Left colon (tissue), 2 donors: ENCODE measurements around the gene ARID5A. TPM values are rescaled to one million over a fixed set of nuclear protein-coding genes. Genes with fewer than 3 reads are reported as not detected.

ENCODE experiments used
- ATAC-seq: fragments of 200-7000 bp; cut with Tn5 transposase; one replicate; pipeline ENCODE4 v1.9.1; 2020; ENCODE audit warnings: mild to moderate bottlenecking, moderate library complexity
- DNase-seq, 2 donors: peaks; one replicate each; pipeline ENCODE4 v3.0.0-alpha.2; 2020
- intact Hi-C, 2 donors: fragments of 100-400 bp; cut with DNase I in 1 of 2; cut with micrococcal nuclease in 1 of 2; formaldehyde crosslinking; loops; one replicate each; pipeline versions ENCODE4 v1.11.2 to v1.14.0; 2022; cut with DNase I, micrococcal nuclease
- total RNA-seq, 2 donors: library from RNA; stranded (reverse); fragmentation: NEBNext Ultra II Directional; extraction: Animal tissue kit (Norgen Biotek cat#: 25700); gene quantifications; one replicate each; pipeline ENCODE4 v1.2.1, GENCODE V29; 2021
- donor health status: DM: no; HTN: no; CAD: no.
- donor health status: DM: yes; HTN: yes; CAD: no.

The ARID5A gene
- total RNA-seq, 2 donors from 2014 or later, result 5.6 to 13.7 TPM

GRCh38 chr2:96505231-96505889, 31.2 kb upstream of the ARID5A start, which contains the start of gene NEURL3:
Gene NEURL3, minus strand, starts transcription at chr2:96505357. Its CDS starts 71 bp downstream, at chr2:96505286.
- intact Hi-C loops, result loop anchor here (5.0 to 10.0 kb wide), 2 partner anchors 91 to 98 kb away; no protein-coding TSS in a partner anchor
- peak in 1 of 2 donors; percentile 72 for DNase-seq
- peak; percentile 69 for ATAC-seq

DNA sequence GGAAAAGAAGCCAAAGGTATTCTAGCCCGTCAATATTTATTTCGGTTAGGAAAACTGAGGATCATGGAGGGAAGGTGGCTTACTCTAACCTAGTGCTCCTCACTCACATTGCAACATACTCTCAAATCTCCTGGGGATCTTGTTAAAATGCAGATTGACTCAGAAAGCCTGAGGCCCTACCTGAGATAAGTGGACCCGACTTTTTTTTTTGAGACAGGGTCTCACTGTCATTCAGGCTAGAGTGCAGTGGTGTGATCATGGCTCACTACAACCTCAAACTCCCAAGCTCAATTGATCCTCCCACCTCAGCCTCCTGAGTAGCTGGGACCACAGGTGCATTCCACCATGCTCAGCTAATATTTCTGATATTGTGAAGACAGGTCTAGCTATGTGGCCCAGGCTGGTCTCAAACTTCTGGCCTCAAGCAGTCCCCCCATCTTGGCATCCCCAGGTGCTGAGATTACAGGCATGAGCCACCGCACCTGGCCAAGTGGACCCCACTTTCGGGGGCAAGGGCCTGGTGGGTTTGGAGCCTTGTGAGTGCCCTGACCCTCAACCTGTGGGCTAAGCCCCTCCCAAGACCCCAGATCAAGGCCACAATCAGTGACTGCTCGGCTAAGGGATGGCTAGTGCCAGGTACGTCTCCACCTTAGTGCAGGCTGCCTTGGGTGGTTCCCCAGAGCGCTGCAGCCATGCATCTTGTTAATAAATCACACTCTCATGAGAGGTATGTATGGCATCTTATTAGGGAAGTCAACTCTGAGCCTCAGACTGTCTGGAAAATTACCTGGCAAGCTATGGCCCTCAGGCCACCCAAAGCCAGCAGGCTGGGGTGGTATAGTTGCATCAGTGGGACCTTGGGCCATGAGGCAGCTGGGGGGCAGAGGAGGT, 30.3 kb upstream of the ARID5A start:
- intact Hi-C loops, result loop anchor here (5.0 to 10.0 kb wide), 2 partner anchors 91 to 99 kb away; no protein-coding TSS in a partner anchor
- DNase-seq (peak in 1 of 2 donors; percentile 25), ATAC-seq (no peak)

DNA sequence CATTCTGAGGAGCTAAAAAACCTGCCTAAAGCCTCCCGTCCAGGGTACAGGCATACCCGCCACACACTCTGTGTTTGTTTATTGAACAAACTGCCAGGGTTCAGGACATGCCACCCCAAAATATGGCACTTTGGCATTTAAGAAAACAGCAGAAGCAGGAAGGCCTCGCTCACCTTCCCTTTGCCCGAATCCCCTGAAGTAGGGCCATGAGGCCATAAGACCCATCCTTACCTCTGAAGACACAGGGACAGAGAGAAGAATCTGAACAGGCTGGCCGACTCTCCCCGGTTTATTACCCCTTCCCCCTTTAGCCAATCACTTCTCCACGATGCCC, 29.7 kb upstream of the ARID5A start:
- intact Hi-C loops, result loop anchor here (5.0 to 10.0 kb wide), 2 partner anchors 92 to 100 kb away; no protein-coding TSS in a partner anchor
- ATAC-seq (no peak), DNase-seq (no peak)

- intact Hi-C loops, result loop anchor here (5.0 to 10.0 kb wide), 2 partner anchors 93 to 101 kb away; no protein-coding TSS in a partner anchor
- DNase-seq (peak; percentile 61 to 88), ATAC-seq (peak; percentile 65)
These were observed 28.5 kb upstream of the ARID5A start for GRCh38 chr2:96507957-96508520.

DNA sequence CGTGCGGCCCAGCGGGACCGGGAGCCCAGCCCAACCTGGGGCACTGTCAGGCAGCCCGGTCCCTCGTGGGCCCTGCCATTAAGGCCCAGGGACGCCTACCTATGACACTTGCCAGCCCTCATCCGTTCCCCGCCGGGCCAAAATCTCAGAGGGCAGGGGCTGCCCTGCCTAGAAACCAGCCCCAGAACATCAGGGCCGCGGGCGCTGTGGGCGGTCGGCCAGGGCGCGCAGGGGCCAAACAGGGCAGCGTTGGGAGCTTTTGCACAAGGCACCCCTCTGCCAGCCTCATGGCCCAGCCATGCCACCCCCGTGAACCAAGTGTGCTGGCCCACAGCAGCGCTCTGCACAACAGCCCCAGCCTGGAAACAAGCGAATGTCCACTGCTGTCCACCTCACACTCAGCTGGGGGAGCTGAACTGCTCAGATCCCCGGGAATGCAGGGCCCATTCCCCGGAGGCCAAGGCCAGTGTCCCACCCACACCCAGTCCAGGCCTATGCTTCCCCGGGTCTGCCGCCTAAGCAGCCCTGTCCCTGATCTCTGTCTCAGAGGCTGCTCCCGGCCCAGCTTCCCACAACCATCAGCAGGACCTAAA, 27.9 kb upstream of the ARID5A start:
- ATAC-seq (no peak), DNase-seq (no peak)
- intact Hi-C loops, result loop anchor here (5.0 to 10.0 kb wide), 2 partner anchors 94 to 101 kb away; no protein-coding TSS in a partner anchor

- ATAC-seq, result peak; percentile 78
- intact Hi-C loops, result loop anchor here (5.0 to 10.0 kb wide), 2 partner anchors 94 to 102 kb away; no protein-coding TSS in a partner anchor
- DNase-seq, result peak; percentile 82 to 91
These were observed 27.3 kb upstream of the ARID5A start for GRCh38 chr2:96509114-96509846.

GRCh38 chr2:96509847-96510230, 26.7 kb upstream of the ARID5A start:
- intact Hi-C loops, result loop anchor here (5.0 to 10.0 kb wide), 2 partner anchors 95 to 103 kb away; no protein-coding TSS in a partner anchor
- ATAC-seq, result no peak
- no peak for DNase-seq

- intact Hi-C loops, result no loop called here
- no peak for DNase-seq
- ATAC-seq, result no peak
These were observed 25.5 kb upstream of the ARID5A start for GRCh38 chr2:96510931-96511595.

DNA sequence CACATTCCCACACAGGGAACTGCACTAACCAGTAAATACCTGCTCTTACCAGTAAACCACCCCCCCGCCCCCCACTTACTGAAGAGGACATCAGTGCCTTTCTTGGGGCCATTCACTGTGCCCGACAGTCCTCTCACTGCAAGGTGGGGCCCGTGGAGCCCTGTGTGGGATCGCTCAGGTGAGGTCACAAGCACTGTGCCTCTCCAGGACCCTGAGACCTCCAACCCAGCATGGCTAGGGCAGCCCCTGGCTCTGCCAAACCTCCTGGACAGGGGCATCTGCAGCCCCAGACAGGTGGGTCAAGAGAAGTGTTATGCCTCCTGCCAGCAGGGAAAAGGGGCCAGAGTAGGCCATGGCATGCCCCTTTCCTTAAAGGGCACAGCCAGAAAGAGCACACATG, 24.7 kb upstream of the ARID5A start:
- no peak for ATAC-seq
- intact Hi-C loops, result no loop called here
- DNase-seq, result no peak

GRCh38 chr2:96512341-96512740, 24.2 kb upstream of the ARID5A start:
- DNase-seq (no peak), ATAC-seq (no peak)
- intact Hi-C loops, result no loop called here

DNA sequence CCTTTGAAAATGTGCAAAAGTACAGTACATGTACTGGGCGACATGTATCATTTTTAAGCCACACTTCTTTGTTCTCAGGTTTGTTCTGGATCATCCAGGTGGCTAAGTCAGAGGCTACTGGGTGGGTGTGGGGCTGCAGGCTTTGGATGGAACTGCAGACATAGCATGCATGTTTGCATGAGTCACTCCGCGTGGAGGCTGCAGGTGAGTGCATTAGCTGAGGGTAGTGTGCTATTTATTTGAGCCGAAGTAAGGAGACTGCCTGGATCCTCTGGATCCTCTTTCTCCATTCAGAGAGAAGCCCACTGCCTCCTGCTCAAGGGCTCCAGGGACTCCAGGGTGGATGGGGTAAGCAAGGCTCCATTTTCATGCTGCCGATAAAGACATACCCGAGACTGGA, 22.0 kb upstream of the ARID5A start:
- no peak for DNase-seq
- ATAC-seq, result no peak
- intact Hi-C loops, result no loop called here

DNA sequence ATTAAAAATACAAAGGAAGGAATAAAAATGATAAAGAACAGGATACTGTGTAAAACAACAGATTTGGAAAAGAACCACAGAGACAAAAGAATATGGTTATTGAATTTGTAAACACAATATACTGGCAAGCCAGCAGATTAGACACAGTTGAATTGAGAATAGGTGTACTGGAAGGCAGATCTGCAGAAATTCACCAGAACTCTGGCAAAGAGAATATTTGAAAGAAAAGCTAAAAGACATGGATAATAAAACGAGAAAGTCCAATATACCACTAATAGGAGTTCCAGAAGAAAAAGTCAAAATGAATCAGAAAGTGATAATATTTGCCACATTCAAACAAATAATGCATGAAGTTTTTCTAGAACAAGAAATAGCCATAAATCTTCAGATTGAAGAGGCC, 19.5 kb upstream of the ARID5A start:
- intact Hi-C loops, result no loop called here

DNA sequence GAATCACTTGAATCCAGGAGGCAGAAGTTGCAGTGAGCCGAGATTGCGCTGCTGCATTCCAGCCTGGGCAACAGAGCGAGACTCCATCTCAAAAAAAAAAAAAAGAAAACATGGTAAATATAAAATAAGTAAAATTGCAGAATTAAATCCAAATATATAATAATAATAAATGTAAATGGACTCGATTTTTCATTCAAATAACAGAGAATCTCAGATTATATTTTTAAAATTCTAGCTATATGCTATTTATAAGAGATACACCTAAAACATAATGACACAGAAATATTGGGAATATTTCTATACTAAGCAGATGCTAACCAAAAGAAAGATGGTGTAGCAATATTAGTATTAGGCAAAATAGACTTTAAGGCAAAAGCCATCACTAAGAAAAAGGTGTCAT, 16.3 kb upstream of the ARID5A start:
- DNase-seq, result no peak
- intact Hi-C loops, result no loop called here
- ATAC-seq, result no peak

More for the DNA sequence above, 19.5 kb upstream of the ARID5A start:
- no peak for DNase-seq
- no peak for ATAC-seq

DNA sequence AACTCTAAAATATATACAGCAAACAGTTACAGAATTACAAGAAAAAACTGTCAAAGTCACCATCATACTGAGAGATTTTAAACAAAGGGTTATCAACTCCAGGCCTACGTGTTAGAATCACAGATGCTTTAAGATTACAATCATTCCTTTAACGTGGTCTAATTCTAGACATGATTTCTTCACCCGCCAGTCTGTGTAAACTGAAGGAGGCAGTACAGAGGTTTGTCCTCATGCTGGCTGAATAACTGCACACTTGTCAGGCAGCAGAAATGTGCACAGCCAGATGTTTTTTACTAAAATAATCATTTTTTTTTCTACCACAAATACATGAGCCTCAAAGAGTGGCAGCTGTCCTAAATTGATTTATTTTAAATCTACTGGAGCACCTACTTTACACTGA, 15.9 kb upstream of the ARID5A start:
- ATAC-seq (no peak), DNase-seq (no peak)
- intact Hi-C loops, result no loop called here

GRCh38 chr2:96521219-96521618, 15.3 kb upstream of the ARID5A start:
- intact Hi-C loops, result no loop called here
- no peak for DNase-seq

DNA sequence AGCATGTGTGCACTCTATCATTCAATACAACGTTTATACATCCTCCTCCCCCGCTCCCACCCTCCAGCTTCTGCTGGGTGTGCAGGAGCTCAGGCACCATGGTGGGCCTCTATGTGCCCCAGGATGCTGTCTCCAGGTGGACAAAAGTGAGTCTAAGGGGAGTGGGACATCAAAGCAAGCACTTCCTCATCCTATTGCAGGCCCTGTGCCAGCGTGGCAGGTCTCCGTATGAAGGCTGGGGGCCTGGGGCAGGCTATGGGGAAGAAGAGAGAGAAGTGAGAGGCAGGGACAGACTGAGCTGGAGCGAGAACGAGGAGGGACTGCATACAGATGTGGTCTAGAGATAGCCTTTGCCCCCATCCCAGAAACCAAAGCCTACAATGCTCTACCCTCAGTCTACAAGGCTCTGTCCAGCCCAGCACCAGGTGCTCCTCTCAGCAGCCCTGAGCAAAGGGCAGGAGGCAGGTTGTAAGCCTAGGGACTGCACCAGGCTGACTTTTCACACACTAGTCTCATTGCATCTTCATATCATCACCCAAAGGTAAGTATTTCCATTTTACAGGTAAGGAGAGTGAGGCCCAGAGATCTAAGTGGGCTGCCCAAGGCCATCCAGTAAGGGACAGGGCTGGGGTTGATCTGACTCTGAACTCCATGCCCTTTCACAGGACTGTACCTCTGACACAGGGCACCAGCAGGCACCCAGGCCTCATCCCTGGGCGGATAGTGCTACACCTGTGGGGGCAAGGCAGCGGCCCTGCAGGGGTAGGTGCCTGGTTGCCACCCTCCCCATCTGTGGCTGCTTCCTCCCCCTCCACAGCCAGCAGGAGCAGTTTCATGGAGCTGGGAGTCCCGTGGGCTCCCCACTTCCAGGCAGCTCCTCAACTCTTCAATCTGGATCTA, 14.0 kb upstream of the ARID5A start:
- ATAC-seq, result no peak
- DNase-seq, result no peak
- intact Hi-C loops, result no loop called here

More at GRCh38 chr2:96521219-96521618, 15.3 kb upstream of the ARID5A start:
- peak; percentile 65 for ATAC-seq
